Sigmoid colon (tissue), 4 donors: ENCODE data around the gene SLC35G3.

Source experiments
- EP300 ChIP-seq, 4 donors: sonication (generic); formaldehyde crosslinking; IDR thresholded peaks; one replicate each; pipeline ENCODE4 v1.6.1; 2017; ENCODE audit warnings: antibody characterized with exemption in 4 of 4
- TF ChIP-seq, protein P1 (sequence below), 4 experiments: fragments of 450-650 bp in 3 of 4; fragments of 200-600 bp in 1 of 4; IDR thresholded peaks; one replicate each; pipeline ENCODE4 v1.5.1; 2016 to 2019; ENCODE audit warnings: antibody characterized with exemption in 4 of 4, mild to moderate bottlenecking in 3 of 4, moderate library complexity in 2 of 4

DNA sequence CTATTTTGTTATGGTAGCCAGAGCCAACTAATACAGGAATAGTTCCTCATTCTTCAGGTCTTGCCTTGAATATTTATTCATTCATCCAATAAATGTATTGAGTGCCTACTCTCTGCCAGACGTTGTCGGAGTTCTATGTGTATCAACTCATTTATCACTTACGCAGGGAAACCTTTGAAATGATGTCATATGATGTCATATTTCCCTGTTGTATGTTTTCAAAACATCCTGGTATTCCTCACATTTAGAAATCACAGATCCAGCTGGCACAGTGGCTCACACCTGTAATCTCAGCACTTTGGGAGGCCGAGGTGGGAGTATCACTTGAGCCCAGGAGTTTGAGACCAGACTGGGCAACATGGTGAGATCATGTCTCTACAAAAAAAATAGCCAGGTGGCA lies 49.4 kb downstream of the SLC35G3 start:
- TF ChIP-seq, protein P1, sequence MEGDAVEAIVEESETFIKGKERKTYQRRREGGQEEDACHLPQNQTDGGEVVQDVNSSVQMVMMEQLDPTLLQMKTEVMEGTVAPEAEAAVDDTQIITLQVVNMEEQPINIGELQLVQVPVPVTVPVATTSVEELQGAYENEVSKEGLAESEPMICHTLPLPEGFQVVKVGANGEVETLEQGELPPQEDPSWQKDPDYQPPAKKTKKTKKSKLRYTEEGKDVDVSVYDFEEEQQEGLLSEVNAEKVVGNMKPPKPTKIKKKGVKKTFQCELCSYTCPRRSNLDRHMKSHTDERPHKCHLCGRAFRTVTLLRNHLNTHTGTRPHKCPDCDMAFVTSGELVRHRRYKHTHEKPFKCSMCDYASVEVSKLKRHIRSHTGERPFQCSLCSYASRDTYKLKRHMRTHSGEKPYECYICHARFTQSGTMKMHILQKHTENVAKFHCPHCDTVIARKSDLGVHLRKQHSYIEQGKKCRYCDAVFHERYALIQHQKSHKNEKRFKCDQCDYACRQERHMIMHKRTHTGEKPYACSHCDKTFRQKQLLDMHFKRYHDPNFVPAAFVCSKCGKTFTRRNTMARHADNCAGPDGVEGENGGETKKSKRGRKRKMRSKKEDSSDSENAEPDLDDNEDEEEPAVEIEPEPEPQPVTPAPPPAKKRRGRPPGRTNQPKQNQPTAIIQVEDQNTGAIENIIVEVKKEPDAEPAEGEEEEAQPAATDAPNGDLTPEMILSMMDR (IDR thresholded peaks at IDR 0.05): no peak
- TF ChIP-seq EP300 (IDR thresholded peaks at IDR 0.05): no peak
